HepG2 (cell line): Measurements from ENCODE around the gene TRAIP. TPM values are rescaled to one million over a fixed set of nuclear protein-coding genes. Genes with fewer than 3 reads are reported as not detected.

Experiments used
- ATAC-seq: fragments of 200-7000 bp; cut with Tn5 transposase; 3 replicates; pipeline ENCODE4 v1.9.1; 2020; ENCODE audit warnings: mild to moderate bottlenecking, moderate library complexity
- BruUV-seq: library from RNA; stranded (reverse); fragments of 400-500 nt; replicated peaks from 2 replicates; lab custom pipeline; 2021; lab: Mats Ljungman, UMichigan
- CTCF ChIA-PET: fragments of 300-600 bp; formaldehyde crosslinking; extraction: SDS; loops from one replicate; lab custom pipeline; 2021; ENCODE audit warnings: low total read pairs, inconsistent platforms, low intra/inter-chr PET ratio; lab: Yijun Ruan, JAX
- POLR2A ChIA-PET: fragments of 350-600 bp; sonication (Branson Sonifier 250); formaldehyde crosslinking; loops from one replicate; lab custom pipeline; 2020; ENCODE audit warnings: antibody characterized with exemption, inconsistent platforms; lab: Yijun Ruan, JAX
- DNase-seq: peaks from one replicate; pipeline ENCODE4 v3.0.0-alpha.2; 2015; ENCODE audit warnings: low spot score
- FAIRE-seq: peaks from 3 replicates; lab custom pipeline; 2011; peaks lifted over from hg19 to GRCh38; lab: Jason Lieb, UNC
- H2AFZ ChIP-seq: one replicate; pipeline ENCODE4 v1.6.1; 2011; ENCODE audit warnings: low read length, inconsistent platforms
- H3K27ac ChIP-seq: fragments of 300-600 bp; 3 replicates; pipeline ENCODE4 v1.8.0; 2011; ENCODE audit warnings: mixed run types, mild to moderate bottlenecking, mixed read lengths, low read length, inconsistent platforms; ENCODE audit not compliant: insufficient read depth; ENCODE audit errors: extremely low read length
- H3K27me3 ChIP-seq, 2 experiments: fragments of 200-600 bp in 1 of 2; 2 replicates in 1 of 2; 3 replicates in 1 of 2; pipeline versions ENCODE4 v1.6.0 to v1.8.0; 2011; ENCODE audit warnings: low read length in 2 of 2, mild to moderate bottlenecking in 2 of 2, moderate library complexity in 2 of 2, inconsistent platforms in 1 of 2; ENCODE audit not compliant: insufficient read depth in 2 of 2, control insufficient read depth in 1 of 2
- H3K36me3 ChIP-seq, 2 experiments: fragments of 200-600 bp in 1 of 2; replicated peaks in 1 of 2; 2 replicates in 1 of 2; 3 replicates in 1 of 2; pipeline versions ENCODE4 v1.5.1 to v1.8.0; 2011; ENCODE audit warnings: low read length in 2 of 2, inconsistent platforms in 1 of 2; ENCODE audit not compliant: insufficient read depth in 2 of 2, control insufficient read depth in 1 of 2
- H3K4me1 ChIP-seq: 2 replicates; pipeline ENCODE4 v1.5.1; 2012; ENCODE audit warnings: low read length, inconsistent platforms; ENCODE audit not compliant: insufficient read depth
- H3K4me2 ChIP-seq: 2 replicates; pipeline ENCODE4 v1.6.0; 2011; ENCODE audit warnings: low read depth, low read length, inconsistent platforms
- H3K4me3 ChIP-seq, 3 experiments: fragments of 200-600 bp in 1 of 3; sonication (generic), shearing (Covaris generic) in 1 of 3; replicated peaks in 1 of 3; 2 replicates each; pipeline ENCODE4 v1.5.1; 2011 to 2016; ENCODE audit warnings: low read length in 3 of 3, inconsistent platforms in 2 of 3, low read depth in 2 of 3, mild to moderate bottlenecking in 2 of 3, control low read depth in 1 of 3, mixed read lengths in 1 of 3; ENCODE audit not compliant: insufficient read depth in 1 of 3
- H3K79me2 ChIP-seq: one replicate; pipeline ENCODE4 v1.6.1; 2011; ENCODE audit warnings: low read length, inconsistent platforms; ENCODE audit not compliant: insufficient read depth
- H3K9ac ChIP-seq: 2 replicates; pipeline ENCODE4 v1.6.0; 2011; ENCODE audit warnings: mild to moderate bottlenecking, low read depth, low read length, inconsistent platforms; ENCODE audit not compliant: insufficient read depth
- H3K9me3 ChIP-seq: 2 replicates; pipeline ENCODE4 v1.5.1; 2012; ENCODE audit warnings: mild to moderate bottlenecking, low read length
- H4K20me1 ChIP-seq: 2 replicates; pipeline ENCODE4 v1.6.0; 2011; ENCODE audit warnings: inconsistent platforms, mild to moderate bottlenecking, low read length, moderate library complexity; ENCODE audit not compliant: insufficient read depth
- ARNT2 ChIP-seq: sonication (generic); formaldehyde crosslinking; IDR thresholded peaks from 2 replicates; pipeline ENCODE4 v1.8.0; 2022; ENCODE audit warnings: mild to moderate bottlenecking, low read depth, missing genetic modification reagents, moderate library complexity
- DNMT3B ChIP-seq: conservative IDR thresholded peaks from 2 replicates; pipeline ENCODE4 v1.6.1; 2016; ENCODE audit warnings: missing biosample characterization, control low read depth
- GATAD2A ChIP-seq: IDR thresholded peaks from 2 replicates; pipeline ENCODE4 v1.6.1; 2016
- HNF4A ChIP-seq: sonication (generic); formaldehyde crosslinking; IDR thresholded peaks from 2 replicates; pipeline ENCODE4 v1.4.0; 2020; ENCODE audit warnings: missing genetic modification reagents
- MEIS2 ChIP-seq: sonication (generic); formaldehyde crosslinking; IDR thresholded peaks from 2 replicates; pipeline ENCODE4 v1.9.0; 2021; ENCODE audit warnings: mild to moderate bottlenecking, missing genetic modification reagents
- RFX1 ChIP-seq: fragments of 450-650 bp; IDR thresholded peaks from 2 replicates; pipeline ENCODE4 v1.6.1; 2017
- RFX3 ChIP-seq: IDR thresholded peaks from 2 replicates; pipeline ENCODE4 v1.6.1; 2016; ENCODE audit warnings: missing biosample characterization, missing genetic modification reagents
- SAP130 ChIP-seq: IDR thresholded peaks from 2 replicates; pipeline ENCODE4 v1.6.1; 2016; ENCODE audit warnings: low read depth
- ZBTB7A ChIP-seq: sonication (generic); formaldehyde crosslinking; IDR thresholded peaks from 2 replicates; pipeline ENCODE4 v1.8.0; 2022; ENCODE audit warnings: mild to moderate bottlenecking, missing genetic modification reagents
- ZFY ChIP-seq: sonication (generic); formaldehyde crosslinking; IDR thresholded peaks from 2 replicates; pipeline ENCODE4 v1.4.0; 2020; ENCODE audit warnings: missing genetic modification reagents
- ZNF652 ChIP-seq: IDR thresholded peaks from 2 replicates; pipeline ENCODE4 v1.6.1; 2016; ENCODE audit warnings: low read depth, borderline replicate concordance
- ZNF672 ChIP-seq: sonication (generic); formaldehyde crosslinking; IDR thresholded peaks from 2 replicates; pipeline ENCODE4 v1.8.1; 2022; ENCODE audit warnings: missing genetic modification reagents
- WGBS: methylation state at CpG from one replicate; pipeline ENCODE4 v1.1.6; 2017; ENCODE audit warnings: low lambda C conversion rate; 5-methylcytosine and 5-hydroxymethylcytosine counted together
- in situ Hi-C: cut with HindIII; loops from 2 replicates; pipeline ENCODE4 v1.10.0; 2017; ENCODE audit warnings: low pct_unique_long_range_greater_than_20kb; ENCODE audit not compliant: extremely low pct_ligation_motif_present
- intact Hi-C: fragments of 100-400 bp; cut with micrococcal nuclease; formaldehyde crosslinking; loops from one replicate; pipeline ENCODE4 v1.10.0; 2022; ENCODE audit not compliant: unreplicated experiment
- polyA plus RNA-seq, 8 experiments: library from polyadenylated mRNA; depleted of rRNA in 3 of 8; stranded (reverse) in 7 of 8; unstranded in 1 of 8; fragments of >200 nt; fragmentation: Illumina TruSeq in 4 of 8; extraction: Trizol in 4 of 8; gene quantifications; 2 replicates each; pipeline versions ENCODE4 v1.2.1 to v1.2.3, GENCODE V29; 2011 to 2016; ENCODE audit warnings: low read depth in 4 of 8, missing spikeins in 1 of 8, mixed read lengths in 1 of 8; ENCODE audit not compliant: insufficient read depth in 1 of 8
- total RNA-seq, 5 experiments: library from RNA; depleted of rRNA; stranded (reverse); fragments of >200 nt; fragmentation: Illumina TruSeq; extraction: Trizol; gene quantifications; 2 replicates each; pipeline ENCODE4 v1.2.3, GENCODE V29; 2016; ENCODE audit warnings: low read depth in 1 of 5
- TF ChIP-seq, protein P1 (sequence below): IDR thresholded peaks from 2 replicates; pipeline ENCODE4 v1.6.1; 2016; ENCODE audit warnings: low read depth, borderline replicate concordance
- TF ChIP-seq, protein P2 (sequence below): IDR thresholded peaks from 2 replicates; pipeline ENCODE4 v1.6.1; 2012; ENCODE audit warnings: low read depth, low read length, improper control_type of control experiment
- TF ChIP-seq, protein P3 (sequence below): sonication (generic); IDR thresholded peaks from 2 replicates; pipeline ENCODE4 v1.6.1; 2016; ENCODE audit warnings: low read depth, borderline replicate concordance
- TF ChIP-seq, protein P4 (sequence below): sonication (generic); formaldehyde crosslinking; IDR thresholded peaks from 2 replicates; pipeline ENCODE4 v1.5.0; 2020; ENCODE audit warnings: missing genetic modification reagents, mild to moderate bottlenecking, borderline replicate concordance
- TF ChIP-seq, protein P5 (sequence below): IDR thresholded peaks from 2 replicates; pipeline ENCODE4 v1.4.0; 2020; ENCODE audit warnings: mild to moderate bottlenecking, missing genetic modification reagents

Gene TRAIP
- total and polyA plus RNA-seq, 2 of the 13 experiments (the other 11 are each of a cell fraction or from before 2014, with no cell fraction given) = 13.9 to 23.9 TPM

DNA sequence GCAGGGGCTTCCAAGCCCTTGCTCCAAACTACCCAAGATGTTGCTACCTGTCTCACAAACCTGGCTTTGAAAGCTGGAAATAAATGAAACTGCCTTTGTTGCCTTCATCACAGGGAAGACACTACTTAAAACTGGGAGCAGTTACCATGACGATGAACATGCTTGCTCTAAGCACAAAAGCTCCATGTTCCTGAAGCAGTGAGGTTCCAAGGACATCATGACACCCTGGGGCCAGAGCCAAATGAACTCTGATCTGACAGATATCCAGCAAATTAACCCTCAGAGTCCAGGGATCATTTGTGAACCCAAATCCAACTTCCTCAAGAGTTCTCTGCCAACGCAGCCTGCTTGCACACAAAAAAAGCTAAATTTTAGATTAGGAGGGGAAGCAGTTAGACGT is 10.7 kb downstream of the TRAIP start:
- Histone ChIP-seq H3K36me3 (peaks cover 2 to 17% of the 10 kb centered on the region in 2 experiments; a peak in 2 of 5 replicates), H3K4me2 (peak overlapping the region; percentile 28; the same call in 1 of the 2 replicates), H4K20me1 (no peaks in the 10 kb centered on the region), H3K9me3 (no peaks in the 10 kb centered on the region), H3K9ac (peak overlapping the region; percentile 49), H3K4me3 (no peak overlapping the region), H3K4me1 (peaks cover 54% of the 10 kb centered on the region), H3K27ac (peak overlapping the region; percentile 75), H2AFZ (no peak overlapping the region), H3K27me3 (no peaks in the 10 kb centered on the region), H3K79me2 (no peaks in the 10 kb centered on the region)
- FAIRE-seq (peak; percentile 74), ATAC-seq (peak; percentile 15; the same call in 2 of the 3 replicates), DNase-seq (peak; percentile 60)
- POLR2A ChIA-PET = interaction anchor here (1.0 to 1.9 kb wide), 2 partner anchors 43 to 84 kb away, joined by 3 to 8 read pairs; partner anchors contain the start of genes INKA1 and MON1A
- WGBS = 83% methylated on average over 3 of the region's 3 CpGs
- CTCF ChIA-PET = no interaction called here
- in situ Hi-C loops (no loop called here), intact Hi-C loops (loop anchor here (2.0 kb wide), 1 partner anchor 61 kb away; no protein-coding TSS in a partner anchor)
- BruUV-seq = no TSS peak
- TF ChIP-seq, protein P1, sequence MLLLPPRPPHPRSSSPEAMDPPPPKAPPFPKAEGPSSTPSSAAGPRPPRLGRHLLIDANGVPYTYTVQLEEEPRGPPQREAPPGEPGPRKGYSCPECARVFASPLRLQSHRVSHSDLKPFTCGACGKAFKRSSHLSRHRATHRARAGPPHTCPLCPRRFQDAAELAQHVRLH = no peak
- TF ChIP-seq MEIS2 (no peak), RFX1 (peak; percentile 69), ZBTB7A (CRISPR knock-in tag) (no peak), RFX3 (CRISPR knock-in tag) (peak; percentile 70), HNF4A (CRISPR knock-in tag) (peak; percentile 87), GATAD2A (CRISPR knock-in tag) (peak; percentile 21; the same call in 1 of the 2 replicates), ZNF672 (CRISPR knock-in tag) (no peak), ARNT2 (CRISPR knock-in tag) (peak; percentile 38; the same call in 1 of the 2 replicates), ZFY (CRISPR knock-in tag) (peak; percentile 34), SAP130 (CRISPR knock-in tag) (0 out of 2 replicates have a peak, but pooled peaks have one; percentile 13), DNMT3B (CRISPR knock-in tag) (no peak), ZNF652 (CRISPR knock-in tag) (peak; percentile 91)
- TF ChIP-seq, protein P2, sequence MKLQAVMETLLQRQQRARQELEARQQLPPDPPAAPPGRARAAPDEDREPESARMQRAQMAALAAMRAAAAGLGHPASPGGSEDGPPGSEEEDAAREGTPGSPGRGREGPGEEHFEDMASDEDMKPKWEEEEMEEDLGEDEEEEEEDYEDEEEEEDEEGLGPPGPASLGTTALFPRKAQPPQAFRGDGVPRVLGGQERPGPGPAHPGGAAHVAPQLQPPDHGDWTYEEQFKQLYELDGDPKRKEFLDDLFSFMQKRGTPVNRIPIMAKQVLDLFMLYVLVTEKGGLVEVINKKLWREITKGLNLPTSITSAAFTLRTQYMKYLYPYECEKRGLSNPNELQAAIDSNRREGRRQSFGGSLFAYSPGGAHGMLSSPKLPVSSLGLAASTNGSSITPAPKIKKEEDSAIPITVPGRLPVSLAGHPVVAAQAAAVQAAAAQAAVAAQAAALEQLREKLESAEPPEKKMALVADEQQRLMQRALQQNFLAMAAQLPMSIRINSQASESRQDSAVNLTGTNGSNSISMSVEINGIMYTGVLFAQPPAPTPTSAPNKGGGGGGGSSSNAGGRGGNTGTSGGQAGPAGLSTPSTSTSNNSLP = 0 out of 2 replicates have a peak, but pooled peaks have one; percentile 30
- TF ChIP-seq, protein P3, sequence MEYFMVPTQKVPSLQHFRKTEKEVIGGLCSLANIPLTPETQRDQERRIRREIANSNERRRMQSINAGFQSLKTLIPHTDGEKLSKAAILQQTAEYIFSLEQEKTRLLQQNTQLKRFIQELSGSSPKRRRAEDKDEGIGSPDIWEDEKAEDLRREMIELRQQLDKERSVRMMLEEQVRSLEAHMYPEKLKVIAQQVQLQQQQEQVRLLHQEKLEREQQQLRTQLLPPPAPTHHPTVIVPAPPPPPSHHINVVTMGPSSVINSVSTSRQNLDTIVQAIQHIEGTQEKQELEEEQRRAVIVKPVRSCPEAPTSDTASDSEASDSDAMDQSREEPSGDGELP = no peak
- TF ChIP-seq, protein P4, sequence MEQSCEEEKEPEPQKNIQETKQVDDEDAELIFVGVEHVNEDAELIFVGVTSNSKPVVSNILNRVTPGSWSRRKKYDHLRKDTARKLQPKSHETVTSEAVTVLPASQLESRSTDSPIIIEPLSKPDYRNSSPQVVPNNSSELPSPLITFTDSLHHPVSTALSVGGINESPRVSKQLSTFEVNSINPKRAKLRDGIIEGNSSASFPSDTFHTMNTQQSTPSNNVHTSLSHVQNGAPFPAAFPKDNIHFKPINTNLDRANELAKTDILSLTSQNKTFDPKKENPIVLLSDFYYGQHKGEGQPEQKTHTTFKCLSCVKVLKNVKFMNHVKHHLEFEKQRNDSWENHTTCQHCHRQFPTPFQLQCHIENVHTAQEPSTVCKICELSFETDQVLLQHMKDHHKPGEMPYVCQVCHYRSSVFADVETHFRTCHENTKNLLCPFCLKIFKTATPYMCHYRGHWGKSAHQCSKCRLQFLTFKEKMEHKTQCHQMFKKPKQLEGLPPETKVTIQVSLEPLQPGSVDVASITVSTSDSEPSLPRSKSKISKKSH = no peak
- TF ChIP-seq, protein P5, sequence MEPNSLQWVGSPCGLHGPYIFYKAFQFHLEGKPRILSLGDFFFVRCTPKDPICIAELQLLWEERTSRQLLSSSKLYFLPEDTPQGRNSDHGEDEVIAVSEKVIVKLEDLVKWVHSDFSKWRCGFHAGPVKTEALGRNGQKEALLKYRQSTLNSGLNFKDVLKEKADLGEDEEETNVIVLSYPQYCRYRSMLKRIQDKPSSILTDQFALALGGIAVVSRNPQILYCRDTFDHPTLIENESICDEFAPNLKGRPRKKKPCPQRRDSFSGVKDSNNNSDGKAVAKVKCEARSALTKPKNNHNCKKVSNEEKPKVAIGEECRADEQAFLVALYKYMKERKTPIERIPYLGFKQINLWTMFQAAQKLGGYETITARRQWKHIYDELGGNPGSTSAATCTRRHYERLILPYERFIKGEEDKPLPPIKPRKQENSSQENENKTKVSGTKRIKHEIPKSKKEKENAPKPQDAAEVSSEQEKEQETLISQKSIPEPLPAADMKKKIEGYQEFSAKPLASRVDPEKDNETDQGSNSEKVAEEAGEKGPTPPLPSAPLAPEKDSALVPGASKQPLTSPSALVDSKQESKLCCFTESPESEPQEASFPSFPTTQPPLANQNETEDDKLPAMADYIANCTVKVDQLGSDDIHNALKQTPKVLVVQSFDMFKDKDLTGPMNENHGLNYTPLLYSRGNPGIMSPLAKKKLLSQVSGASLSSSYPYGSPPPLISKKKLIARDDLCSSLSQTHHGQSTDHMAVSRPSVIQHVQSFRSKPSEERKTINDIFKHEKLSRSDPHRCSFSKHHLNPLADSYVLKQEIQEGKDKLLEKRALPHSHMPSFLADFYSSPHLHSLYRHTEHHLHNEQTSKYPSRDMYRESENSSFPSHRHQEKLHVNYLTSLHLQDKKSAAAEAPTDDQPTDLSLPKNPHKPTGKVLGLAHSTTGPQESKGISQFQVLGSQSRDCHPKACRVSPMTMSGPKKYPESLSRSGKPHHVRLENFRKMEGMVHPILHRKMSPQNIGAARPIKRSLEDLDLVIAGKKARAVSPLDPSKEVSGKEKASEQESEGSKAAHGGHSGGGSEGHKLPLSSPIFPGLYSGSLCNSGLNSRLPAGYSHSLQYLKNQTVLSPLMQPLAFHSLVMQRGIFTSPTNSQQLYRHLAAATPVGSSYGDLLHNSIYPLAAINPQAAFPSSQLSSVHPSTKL (CRISPR knock-in tag) = 0 out of 2 replicates have a peak, but pooled peaks have one; percentile 10
